Measurements from ENCODE around the gene TMIGD3.

TMIGD3 gene

DNA sequence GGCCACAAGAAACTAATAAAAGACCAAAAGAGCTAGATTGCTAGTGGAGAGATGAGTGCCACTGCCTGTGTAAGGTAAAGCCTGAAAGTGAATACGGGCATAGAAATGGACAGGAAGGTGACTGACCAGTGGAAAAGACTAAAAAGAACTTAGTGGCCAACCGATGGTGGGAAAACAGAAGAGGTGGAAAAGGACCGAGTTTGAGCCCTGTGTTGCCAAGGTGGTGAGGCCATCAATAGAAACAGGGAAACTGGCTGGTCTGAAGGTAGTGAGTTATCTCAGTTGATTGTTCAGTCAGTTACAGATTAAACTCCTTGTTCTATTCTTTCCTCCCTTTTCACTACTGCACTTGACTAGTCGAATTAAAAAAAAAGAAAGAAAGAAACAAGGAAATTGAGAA is 56.9 kb downstream of the TMIGD3 start:
- no peak for DNase-seq

DNA sequence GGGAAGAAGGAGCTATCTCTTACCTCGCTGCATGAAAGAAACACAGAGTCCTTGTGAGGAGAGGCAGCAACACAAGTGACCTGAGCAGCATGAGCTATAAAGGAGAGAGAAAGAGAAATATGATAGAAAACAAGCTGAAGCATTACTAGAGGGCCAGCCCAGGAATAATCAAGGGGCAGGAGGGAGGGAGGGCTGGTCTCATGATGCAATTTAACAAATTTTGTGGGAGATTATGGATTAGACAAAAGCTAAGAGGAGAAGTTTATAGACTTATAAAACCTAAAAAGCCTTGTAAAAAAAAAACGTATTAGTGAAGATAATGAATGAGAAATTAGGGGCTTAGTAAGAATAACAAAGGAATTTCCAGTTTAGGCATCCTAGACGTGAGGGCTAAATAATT is 59.4 kb downstream of the TMIGD3 start:
- no peak for DNase-seq

DNA sequence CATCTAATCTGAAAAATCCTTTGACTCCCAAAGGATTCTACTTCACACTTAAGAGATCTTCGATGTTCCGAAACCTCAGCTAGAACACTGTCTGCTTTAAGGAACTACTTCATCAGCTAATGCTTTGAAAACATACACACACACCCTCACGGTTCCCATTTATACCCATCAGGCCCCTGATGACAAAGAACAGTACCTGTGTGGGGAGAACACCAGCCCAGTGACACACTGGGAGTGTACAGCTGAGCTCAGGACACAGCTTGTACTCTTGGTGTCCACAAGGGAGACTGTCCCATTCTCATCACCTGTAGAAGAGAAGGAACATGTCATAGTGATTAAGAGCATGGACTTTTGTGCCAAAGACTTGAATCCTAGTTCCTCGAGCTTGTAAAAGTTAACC is 61.0 kb downstream of the TMIGD3 start:
- no peak for DNase-seq

DNA sequence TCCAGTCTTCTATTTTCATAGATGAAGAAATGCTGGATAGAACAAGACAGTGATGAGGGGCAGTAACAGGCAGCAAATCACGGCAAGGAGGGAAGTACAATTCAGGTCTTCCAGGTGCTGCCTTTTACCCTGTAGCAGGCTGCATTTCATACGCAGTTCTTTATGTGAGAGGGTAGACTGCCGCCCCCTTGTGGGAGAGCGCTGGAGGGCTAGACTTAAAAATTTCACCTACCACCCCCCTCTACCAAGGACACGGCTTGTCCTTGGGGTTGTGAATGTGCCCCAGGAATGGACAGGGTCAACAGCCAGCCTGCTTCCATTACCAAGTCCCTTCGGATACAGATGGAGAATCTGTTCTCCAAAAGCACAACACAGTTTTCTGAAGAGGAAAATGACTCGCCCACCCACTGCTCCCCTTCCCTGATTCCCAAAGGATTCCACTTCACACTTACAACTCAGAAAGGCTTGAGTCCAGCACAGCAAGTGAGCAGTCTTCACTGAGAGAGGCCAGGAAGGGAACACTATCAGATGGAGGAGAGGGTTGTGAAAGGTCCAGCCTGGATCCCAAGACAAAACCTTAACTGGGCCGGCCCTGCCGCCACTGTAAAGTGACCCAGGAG is 61.8 kb downstream of the TMIGD3 start:
- DNase-seq = peak; percentile 79

DNA sequence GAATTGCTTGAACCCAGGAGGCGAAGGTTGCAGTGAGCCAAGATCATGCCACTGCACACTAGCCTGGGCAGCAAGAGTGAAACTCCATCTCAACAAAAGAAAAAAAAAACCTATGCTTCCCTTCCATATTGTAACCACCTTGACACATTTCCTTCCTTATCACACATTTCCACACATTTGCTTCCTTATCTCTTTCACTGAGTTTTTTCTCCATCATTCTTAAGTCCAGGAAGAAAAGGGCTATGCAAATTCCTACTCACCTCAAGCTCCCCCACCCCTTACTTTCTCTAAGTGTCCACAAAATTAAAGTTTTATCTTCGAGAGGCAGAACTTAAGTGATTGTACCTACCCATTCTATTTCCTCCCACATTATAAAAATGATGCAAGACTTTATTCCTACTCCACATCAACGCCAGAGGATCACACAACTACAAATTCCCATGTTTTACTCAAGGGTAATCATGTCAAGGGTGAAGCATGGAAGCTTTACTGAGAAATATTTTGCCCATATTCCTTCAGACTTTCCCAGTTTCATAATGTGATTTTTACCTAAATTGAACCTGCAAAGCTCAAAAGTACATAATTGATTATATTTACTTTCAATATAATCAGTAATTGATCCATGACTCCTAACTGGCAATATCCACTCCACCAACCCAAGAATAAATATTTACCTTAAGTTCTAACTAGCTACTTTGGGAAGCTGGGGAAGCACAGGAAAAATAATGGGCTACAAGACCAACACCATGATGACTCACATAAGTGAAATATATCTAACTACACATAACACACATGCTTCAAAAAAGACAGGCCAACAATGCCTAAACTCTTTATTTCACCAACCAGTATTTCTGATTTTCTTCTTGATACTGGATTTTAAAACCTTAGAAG is 63.7 kb downstream of the TMIGD3 start:
- DNase-seq = no peak

DNA sequence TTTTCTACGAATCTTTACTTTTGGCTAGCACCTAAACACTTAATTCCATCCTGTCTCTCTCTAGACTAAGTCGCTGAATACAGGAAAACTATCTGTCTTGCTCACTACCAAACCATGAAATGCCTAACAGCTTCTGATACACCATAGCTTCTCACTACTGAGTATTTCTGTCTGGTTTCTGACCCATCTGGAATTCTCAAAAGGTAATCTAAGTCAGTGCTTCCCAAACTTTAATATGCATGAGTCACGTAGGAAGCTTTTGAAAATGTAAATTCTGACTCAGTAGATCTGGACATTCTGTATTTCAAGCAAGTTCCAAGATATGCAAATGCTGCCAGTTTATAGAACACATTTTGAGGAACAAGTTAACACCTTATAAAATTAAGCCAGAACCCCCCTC is 66.7 kb downstream of the TMIGD3 start:
- DNase-seq = no peak
